Measurements from ENCODE around the gene MAP2.

MAP2 gene

DNA sequence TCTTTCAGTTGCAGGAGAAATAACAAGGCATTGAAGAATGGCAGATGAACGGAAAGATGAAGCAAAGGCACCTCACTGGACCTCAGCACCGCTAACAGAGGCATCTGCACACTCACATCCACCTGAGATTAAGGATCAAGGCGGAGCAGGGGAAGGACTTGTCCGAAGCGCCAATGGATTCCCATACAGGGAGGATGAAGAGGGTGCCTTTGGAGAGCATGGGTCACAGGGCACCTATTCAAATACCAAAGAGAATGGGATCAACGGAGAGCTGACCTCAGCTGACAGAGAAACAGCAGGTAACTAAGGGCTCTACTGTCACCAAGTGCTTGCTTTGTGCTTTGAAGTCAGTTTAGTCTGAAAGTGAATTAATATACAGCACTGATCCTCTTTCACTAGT is 229.3 kb downstream of the MAP2 start:
- no peak for DNase-seq (ENCODE audit: low spot score)

DNA sequence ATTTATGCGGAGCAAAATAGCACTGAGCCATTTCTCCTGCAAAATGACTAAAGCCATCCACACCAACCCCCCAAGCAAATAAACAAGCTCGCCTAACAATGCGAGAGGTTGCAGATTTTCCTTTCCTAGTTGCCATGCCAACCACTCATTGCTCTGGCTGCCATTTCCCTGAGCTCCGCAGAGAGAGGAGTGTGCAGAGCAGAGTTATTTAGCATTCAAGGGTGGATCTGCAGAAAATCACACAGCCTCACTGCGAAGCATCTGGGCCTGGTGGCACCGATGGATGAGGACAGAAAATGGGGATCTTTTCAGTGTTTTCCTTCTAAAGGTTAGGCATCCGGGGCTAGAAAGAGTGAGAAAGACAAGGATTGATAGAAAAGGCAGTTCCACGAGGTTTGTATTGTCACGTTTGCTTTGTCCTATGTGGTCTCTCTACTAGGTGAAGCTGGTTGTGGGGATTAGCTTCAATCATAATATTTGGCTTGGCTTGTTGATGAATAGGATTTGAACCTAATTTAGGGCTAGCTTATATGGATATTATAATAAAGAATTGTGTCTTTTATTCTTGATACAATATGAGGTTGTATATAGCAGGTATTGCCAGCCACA is 237.5 kb downstream of the MAP2 start:
- no peak for DNase-seq (ENCODE audit: low spot score)

DNA sequence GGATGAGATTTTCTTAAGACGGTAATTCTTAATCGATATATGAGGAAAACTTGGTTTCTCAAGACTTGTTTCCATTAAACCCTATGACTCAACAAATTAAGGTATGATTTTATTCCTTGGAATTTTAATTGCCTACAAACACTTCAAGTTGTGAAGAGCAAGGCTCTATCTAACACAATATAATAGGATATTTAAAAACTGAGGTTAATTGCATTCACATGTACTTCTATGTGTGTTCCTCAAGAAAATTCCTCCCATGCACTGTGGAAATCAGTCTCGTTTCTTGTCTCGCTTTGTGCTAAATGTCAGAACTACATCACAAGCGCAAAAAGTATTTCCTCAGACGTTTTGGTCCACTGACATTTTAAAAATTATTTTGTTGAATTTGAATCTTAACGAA is 238.2 kb downstream of the MAP2 start:
- DNase-seq (ENCODE audit: low spot score): no peak

DNA sequence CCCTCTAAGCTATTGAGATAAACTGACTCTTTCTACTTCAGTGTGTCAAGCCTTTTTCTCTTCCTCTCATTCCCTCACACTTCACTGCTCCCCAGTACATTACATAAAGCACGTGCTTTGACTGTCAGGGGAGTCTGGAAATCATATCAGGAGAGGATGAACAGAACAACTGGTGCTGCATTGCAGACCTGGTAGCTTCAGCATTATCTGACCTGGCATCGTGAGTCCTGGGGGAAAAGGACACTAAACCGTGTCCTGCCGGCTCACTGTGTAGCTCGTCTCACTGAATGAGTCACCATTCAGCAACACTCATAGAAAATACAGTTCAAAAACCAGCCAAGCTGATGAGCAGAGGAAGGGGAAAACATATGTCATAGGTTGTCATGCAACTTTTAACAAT is 239.3 kb downstream of the MAP2 start:
- no peak for DNase-seq (ENCODE audit: low spot score)

DNA sequence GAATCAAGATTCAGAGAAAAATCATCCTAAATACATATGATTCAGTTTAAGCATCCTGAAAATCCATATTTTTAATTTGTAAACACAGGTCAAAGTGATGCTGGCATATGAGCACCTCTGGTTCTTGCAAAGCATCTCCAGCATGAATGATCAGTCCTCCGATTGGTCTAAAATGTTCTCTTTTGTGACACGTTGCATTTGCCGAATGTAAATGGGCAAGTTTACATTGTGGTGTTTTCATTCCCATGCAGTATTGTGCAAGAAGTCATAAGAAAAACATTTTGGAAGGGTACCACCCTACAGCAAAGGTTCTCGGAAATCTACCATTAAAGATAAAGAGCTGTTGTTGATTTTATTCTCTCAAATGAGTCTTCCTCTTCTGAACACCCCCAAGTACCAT is 239.8 kb downstream of the MAP2 start:
- no peak for DNase-seq (ENCODE audit: low spot score)

DNA sequence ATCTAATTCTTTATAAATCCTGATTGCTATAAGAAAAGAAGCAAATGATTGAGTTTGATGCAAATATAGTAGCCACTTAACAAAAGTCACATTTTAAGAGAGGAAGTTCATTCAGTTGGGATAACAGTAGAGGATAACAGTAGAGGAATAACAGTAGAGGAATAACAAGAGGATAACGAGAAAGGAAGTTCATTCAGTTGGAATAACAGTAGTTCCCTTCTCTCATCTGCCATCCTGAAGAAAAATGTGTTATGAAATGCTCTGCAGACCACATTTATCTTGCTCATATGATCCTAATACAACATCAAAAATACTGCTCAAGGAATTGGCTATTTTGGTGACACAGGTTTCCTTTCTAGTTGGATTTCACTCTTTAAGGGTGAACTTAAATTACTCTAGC is 242.4 kb downstream of the MAP2 start:
- DNase-seq (ENCODE audit: low spot score): no peak

DNA sequence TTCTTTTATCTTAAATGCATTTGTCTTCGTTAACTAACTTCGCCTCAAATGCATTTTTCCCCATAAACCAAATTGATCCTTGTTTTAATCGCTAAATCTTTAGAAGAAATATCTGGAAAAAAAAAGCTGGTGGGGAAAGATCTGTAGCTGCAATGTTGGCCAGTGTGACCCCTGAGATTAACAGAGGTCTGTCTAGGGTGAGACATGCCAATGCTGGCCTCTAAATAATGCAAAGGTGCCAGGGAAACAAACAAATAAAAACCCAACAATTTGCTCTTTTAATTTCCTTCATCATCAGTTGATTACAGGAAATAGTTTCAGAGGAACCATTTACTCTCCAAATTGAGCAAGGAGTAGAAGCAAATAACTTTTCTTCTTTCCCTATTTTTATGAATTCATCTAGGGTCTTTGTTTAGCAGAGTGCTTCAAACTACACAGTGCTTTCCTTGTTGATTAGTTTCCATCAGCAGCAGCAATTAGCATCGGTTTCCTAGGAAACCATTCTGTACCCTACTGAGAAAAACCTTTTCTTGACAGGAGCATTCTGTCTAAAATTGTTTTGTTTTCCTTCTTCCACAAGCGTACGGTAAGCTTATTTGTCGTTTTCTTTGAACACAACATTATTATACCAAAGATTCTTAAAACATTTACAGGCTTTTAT is 247.3 kb downstream of the MAP2 start:
- DNase-seq (ENCODE audit: low spot score): no peak

DNA sequence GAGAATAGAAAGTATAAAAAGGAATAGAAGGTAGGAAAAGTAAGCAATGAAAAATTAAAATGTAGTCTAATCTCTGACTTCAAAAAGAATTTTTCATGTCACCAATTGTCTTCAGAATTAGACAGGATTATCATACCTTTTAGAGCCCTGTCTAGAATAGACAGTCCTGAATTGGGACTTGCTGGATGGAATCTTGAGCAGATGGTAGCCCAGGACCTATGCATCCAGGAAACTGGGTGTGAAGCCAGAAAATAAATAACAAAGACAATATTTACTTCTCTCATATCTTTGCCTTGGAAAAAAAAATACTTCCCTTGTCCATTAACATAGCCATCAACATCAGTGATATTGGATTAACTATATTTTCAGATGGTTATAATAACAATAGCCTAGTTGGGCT is 250.0 kb downstream of the MAP2 start:
- DNase-seq (ENCODE audit: low spot score): no peak

DNA sequence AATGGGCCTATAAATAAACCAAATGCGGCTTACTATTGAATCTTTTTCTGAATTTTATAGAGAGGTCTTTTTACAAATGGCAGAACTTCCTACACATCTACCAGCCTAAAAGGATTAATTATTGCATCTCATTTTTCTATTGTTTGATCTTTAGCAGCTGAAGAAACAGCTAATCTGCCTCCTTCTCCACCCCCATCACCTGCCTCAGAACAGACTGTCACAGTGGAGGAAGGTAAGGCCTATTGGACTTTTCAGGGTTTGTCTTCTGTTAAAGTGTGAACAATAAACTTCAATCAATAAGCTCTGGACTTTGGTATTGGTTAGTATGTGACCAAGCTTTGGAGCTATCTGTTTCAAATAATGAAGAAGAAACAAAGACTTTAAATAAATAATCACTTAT is 256.7 kb downstream of the MAP2 start:
- DNase-seq (ENCODE audit: low spot score): no peak

DNA sequence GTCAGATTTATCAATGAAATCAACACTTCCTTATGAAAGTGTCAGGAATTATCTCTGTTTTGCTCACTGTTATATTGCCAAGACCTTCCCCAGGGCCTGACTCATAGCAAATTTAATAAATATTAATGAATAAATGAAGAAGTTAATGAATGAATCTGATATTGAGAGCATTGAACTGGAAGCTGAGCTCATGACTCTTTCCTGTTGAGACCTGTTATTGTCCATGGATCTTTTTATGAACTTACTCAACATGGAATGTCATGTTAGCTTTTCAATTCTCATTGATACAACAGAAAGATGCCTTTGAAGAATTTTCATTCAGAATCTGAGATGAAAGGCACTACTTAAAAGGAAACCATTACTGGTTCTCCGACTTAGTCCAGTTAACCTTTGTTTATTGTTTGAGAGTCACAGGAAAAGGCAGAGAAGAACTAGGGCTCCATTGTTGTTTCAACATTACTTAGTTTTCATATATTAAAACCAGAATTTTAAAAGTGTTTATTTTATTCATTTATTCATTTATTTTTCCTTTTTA is 257.4 kb downstream of the MAP2 start:
- DNase-seq (ENCODE audit: low spot score): no peak

DNA sequence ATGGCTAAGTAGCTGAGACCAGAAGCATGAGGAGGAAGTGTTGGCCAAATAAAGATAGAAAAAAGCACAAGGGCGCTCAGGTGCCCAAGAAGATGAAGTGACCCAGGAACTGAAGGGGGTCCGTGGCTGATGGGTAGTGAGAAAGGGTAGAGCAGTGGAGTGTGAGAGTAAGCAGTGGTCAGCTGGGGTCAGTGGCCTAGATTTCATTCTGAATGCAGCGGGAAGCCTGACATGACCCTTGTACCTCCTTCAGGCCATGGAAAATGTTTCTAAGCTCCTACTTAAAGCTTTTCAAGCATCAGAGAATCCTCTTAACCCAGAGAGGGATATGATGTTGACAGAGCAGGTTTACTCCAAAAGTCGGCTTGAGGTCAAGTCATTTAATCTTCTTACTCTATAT is 258.8 kb downstream of the MAP2 start:
- DNase-seq (ENCODE audit: low spot score): no peak

DNA sequence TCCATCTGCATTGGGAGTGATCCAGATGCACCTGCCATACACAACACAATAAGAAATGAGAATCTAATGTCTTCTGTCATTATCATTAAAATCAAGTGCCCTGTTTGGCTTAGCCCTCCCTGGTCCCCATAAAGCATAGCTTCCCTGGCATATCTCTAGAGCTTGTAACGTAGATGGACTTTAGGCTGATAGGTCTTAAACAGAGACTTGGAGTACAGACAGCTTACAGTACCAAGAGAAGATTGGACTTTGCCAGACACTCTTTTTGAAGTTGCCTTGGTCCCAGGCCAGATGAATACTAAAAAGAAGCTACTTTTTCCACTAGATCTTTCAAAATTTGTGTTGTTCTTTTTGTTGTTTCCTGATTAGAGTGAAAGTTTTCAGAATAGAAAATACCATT is 261.5 kb downstream of the MAP2 start:
- DNase-seq (ENCODE audit: low spot score): no peak

DNA sequence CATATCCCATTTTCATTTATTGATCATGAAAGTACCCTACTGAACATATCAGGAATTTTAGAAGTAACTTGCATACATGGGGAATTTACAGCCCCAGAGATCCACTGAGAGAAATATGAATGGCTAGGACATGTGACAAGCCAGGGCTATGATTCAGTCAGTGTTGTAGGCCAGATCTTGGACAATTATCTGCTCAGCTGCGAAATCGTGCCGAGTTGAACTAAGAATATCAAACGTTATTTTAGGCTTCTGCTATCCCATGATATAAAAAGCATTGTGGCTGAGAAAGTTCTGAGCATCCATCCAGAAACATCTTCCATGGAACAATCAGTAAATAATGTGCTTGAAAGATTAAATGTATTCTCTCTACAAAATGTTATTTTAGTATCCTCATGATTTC is 262.1 kb downstream of the MAP2 start:
- DNase-seq (ENCODE audit: low spot score): no peak

DNA sequence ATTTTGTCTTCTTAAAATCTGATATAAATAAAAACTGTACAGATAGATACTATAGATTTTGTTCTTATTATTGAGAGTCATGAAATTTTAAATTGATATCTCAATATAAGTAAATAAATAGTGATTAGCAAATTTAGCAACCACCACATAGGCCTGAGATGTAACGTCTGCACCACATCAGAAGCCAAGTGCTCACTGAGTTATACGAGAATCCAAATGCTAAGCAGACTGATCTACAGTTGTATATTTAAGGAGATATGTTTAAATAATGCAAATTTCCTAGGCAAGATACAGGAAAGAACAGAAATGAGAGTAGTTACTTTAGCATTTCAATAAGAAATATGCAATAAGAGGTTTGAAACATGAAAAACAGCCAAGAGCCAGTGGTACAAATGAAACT is 262.6 kb downstream of the MAP2 start:
- no peak for DNase-seq (ENCODE audit: low spot score)

DNA sequence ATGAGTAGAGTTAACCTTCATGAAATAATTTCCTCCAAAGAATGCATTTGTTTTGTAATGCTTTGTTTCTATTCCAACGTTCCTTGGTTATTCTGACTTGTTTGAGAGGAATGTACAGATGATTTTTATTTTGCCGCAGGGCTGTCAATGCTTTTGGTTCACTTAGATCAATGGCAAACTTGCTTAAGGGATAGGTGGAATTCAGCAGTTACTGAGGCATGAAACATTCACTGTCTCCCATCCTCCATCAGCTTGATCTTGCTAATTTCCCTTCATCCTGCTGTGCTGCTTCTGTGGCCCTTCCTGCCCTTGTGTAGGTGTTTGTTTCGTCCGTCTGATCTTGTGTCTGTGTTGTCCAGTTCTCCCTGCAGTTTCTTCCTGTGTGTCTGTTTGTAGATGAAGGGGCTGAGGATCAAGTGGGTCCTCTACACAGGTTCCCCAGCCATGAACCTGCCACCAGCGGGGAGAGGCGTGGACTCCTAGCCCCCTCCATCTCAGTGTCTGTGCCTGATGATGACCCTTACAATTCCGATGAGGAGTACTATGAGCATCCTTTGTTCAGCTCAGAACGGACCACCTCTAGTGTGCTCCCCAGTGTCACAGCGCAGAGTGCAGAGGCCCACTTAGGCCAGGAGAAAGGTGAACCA is 263.6 kb downstream of the MAP2 start:
- no peak for DNase-seq (ENCODE audit: low spot score)

DNA sequence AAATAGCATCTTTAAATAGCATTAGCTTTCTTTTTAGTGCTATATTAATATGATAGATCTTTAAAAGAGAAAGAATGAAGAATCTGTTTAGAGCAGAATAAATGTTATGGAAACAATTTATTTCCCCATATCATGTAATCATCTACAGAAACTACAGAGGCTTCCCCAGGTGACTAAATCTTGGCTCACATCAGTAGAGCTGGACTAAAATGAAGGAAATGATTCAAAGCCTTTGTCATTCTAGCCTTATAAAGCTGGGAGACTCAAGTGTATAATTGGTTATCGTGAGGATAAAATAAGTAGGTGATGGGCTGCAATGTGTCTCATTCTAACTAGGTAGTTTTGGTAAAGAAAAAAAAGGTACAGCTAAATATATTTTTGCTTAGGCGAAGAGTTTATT is 264.5 kb downstream of the MAP2 start:
- DNase-seq (ENCODE audit: low spot score): no peak

DNA sequence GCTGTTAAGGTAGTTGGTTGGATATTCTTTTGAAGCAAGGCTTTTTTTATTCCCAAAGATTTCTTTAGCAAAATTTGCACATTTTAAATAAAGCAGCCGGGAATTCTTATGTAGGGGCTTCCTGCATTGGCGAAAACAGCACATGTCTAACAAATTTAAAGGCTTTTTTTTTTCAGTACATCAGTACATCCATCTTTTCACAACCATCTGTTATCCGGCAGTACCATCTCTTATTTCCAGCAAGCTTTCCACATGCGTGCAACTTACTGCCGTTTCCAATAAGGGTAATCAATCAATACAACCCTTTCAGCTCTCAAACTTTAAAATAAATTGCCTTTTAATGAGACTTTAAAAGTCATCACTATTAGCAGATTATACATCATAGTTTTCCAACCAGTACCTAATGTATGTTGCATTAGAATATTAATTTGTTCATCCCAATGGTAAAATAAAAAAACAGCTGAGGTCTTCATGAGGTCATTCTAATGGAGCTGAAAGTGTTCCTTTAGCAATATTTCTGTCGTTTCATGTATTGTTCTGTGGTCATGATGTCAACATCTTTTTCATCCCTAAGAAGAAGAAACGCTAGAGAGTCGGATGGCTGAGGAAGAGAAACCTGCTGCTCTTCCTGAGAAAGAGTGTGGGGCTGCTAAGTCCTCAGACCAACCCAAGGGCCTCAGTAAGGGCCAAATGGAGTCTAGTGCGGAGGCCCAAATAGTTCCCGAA is 266.3 kb downstream of the MAP2 start:
- DNase-seq (ENCODE audit: low spot score): no peak

DNA sequence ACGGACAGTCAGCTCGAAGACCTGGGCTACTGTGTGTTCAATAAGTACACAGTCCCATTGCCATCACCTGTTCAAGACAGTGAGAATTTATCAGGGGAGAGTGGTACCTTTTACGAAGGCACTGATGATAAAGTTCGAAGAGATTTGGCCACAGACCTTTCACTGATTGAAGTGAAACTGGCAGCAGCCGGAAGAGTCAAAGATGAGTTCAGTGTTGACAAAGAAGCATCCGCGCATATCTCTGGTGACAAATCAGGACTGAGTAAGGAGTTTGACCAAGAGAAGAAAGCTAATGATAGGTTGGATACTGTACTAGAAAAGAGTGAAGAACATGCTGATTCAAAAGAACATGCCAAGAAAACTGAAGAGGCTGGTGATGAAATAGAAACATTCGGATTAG is 270.9 kb downstream of the MAP2 start:
- no peak for DNase-seq (ENCODE audit: low spot score)

DNA sequence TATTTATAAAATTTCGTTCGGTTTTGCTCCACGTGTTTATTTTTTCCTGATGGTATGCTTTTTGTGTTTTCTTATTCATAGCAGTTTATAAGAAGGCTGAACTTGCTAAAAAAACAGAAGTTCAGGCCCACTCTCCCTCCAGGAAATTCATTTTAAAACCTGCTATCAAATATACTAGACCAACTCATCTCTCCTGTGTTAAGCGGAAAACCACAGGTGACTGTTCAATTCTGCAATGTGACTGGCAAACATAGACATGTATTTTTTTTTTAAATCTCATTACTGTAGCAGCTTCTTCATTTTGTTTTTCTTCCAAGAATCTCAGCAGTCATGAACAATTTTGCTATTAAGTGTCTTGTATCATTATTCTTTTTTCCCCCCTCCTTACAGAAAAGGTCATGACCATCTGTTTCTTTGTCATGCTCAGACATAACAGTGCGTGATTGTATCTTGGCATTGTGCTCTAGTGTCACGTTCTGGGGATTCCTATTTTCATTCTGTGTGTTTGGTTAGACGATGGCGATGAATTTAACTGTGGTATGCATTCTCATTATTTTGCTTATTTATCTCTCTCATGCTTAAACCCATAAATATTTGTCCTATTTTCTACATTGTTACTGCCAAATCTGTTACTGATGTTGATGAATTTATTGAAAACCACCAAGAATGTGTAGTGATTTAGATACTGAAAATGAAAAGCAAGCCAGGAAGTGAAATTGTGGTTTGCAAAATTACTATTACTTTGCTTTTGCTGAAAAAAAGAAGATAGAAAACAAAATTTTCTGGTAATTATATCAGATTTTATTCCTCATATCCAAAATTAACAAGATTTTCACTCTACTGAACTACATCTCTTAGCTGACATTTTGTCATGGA is 273.2 kb downstream of the MAP2 start:
- no peak for DNase-seq (ENCODE audit: low spot score)

DNA sequence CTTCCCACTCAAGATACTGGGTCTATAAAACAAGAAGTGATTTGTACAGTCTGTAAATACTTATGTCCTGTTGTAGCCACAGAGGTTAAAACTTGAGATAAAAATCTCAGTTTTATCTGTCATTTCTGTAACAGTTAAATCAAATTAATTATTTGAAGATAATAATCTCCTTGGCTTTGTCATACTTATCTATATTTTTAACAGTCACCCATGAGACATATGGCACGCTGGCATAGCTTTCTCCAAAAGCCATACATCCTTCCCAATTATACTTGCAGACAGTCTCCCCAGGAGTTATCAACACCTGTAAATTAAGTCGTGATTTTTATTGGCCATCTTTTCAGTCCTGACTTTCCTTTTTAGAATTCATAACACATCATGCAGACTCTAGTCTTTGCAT is 278.9 kb downstream of the MAP2 start:
- DNase-seq (ENCODE audit: low spot score): no peak

DNA sequence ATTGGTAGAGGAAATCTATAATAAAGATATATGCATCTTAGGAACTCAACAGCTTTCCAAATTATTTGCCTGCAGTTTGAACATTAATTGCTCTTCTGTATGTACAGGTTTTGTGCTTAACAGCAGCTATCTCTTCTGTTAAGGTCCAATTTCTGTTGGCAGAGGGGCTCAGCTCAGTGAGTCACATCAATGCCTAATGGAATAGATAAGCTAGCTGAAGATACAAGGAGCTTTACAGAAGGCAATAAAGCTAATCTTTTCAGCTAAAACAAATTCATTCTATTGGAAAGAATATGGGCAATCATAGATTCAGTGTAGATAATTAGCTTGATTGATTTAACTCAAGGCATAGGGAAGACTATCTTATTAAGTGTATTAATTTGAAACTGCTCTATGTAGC is 289.4 kb downstream of the MAP2 start:
- no peak for DNase-seq (ENCODE audit: low spot score)

DNA sequence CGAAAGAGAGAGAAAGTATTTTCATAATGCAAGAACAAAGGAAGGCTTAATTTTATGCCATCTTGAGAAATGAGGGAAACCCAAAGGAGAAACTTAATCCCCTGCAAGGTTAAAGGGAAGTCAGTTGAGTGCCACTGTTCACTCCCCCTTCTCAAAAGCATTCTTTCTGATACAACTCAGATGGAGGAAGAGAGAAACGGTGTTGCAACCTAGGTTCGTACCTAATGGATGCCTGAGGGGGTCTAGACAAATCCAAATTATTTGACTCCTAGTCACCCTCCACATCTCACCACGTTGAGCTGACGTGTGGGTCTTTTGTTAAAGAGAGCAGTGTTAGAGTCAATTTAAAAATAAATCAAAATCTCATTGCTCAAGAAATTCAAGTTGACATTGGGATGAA is 295.2 kb downstream of the MAP2 start:
- DNase-seq (ENCODE audit: low spot score): no peak
